ACHN (cell line): Measurements from ENCODE around the gene KRTAP5-10.
"Not testable (repeated sequence)": the region's sequence is repeated elsewhere in the genome, so short reads cannot be mapped to it uniquely, and the experiment has no call there.

Source experiments
- DNase-seq: peaks from one replicate; pipeline ENCODE4 v3.0.0-alpha.2; 2015
- in situ Hi-C: cut with HindIII; loops from 2 replicates; pipeline ENCODE4 v1.10.0; 2017; ENCODE audit warnings: low sequenced_read_pairs, low pct_ligation_motif_present, low pct_unique_long_range_greater_than_20kb

Gene KRTAP5-10, protein sequence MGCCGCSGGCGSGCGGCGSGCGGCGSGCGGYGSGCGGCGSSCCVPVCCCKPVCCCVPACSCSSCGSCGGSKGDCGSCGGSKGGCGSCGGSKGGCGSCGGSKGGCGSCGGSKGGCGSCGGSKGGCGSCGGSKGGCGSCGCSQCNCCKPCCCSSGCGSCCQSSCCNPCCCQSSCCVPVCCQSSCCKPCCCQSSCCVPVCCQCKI

DNA sequence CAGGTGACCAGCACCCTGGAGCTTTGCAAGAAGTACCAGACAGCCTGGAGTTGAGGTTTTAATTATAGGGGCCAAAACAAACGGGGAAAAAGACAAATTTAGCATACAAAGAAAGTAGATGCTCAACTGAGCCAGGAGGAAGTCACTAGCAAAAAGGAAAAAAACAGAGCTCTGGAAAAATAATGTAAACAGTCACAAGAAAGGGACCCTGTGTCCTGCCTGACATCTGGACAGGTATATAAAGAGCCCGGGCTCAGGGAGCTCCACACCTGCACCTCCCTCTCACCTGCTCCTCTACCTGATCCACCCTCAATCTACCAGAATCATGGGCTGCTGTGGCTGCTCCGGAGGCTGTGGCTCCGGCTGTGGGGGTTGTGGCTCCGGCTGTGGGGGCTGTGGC is at the start of gene KRTAP5-10:
Gene KRTAP5-10 (plus strand): TSS at position 301 of the 400 bp plus-strand sequence. CDS start 25 bp downstream, at position 326.
- DNase-seq = no peak
- in situ Hi-C loops = no loop called here

DNA sequence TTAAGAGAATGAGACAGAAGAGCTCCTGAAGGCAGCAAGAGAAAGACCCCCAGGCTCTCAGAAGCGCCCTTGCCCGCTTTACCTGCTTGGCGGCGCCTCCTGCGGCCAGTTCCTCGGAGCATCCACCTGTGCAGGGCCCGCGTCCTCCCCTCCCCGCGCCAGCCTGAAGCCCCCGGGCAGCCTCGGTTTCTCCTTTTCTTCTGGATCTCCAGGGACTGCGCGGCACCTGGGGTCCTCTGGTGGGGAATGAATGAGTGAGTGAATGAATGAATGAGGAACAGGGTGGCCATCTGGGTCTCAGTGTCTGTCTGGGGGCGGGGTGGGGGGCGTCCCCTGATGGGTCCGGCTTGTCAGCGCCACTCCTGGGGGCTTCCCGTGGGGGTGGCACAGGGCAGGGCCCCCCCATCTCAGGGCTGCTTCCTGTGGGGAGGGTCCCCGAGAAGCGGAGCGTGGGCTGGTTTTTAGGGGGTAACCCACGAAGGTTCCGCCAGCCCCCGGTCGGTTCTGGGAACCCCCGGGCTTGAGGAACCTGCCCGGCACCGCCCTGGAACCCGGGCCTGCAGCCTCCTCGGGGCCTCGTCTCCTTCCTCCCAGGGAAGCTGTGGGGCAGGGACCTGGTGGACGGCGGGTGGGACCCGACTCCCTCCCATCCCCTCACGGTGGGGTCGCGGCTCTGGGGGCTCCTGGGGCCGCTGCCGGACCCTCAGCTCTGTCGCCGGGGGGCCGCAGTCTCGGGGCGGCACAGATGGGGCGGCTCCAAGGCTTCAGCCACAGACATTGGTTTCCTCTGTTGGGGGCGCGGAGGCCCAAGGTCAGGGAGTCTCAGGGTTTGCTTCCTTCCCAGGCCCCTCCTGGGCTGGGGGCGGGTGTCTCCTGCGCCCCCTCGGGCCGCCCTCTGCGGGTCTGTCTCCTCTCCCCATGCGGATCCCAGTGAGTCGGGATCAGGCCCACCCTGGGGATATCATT is 46.6 kb upstream of the KRTAP5-10 start:
- no peak for DNase-seq
- in situ Hi-C loops = no loop called here

DNA sequence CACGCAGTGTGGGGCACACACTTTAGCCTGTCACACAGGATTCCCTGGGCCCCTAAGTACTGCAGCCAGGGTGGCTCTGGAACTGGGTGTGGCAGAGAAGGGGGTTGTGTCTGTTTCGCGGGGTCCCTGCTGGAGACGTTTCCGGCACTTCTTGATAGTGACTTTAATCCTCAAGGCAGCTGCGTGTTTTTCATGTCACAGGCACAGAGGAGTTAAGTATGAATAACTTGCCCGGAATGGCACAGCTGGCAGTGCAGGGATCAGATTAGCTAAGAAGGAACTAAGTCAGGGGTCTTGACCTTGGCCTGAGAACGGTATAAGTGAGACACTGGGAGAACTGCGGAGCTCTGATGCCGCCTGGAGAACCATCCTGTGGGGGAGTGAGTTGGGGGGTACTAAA is 45.8 kb upstream of the KRTAP5-10 start:
- in situ Hi-C loops = no loop called here
- no peak for DNase-seq

DNA sequence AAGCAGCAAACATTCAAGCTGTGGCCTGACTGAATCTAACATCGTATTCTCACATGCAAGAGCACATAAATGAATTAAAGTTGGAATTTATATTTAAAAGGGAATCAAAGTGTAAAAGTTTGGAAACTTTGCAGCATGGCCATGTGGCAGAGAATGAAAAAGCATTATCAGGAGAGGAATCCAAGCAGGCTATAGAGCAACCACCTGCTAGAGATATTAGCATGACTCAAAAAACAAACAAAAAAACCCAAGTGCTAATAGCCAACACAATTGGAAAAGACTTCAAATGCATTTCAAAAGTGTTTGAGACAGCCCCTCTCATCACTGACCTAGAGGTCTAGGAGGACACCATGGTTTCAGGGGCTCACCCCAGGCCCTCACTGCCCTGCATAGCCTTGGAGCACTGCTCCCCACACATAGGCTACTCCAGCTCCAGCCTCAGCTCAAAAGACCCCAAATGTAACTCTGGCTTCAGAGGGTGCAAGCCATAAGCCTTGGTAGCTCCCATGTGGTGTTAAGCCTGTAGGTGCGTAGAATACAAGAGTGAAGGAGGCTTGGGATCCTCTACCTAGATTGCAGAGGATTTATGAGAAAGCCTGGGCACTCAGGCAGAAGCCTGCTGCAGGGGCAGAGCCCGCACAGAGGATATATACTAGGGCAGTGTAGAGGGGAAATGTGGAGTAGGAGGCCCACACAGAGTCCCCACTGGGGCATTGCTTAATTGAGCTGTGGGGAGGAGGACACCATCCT is 40.0 kb upstream of the KRTAP5-10 start:
- no peak for DNase-seq
- in situ Hi-C loops = no loop called here

DNA sequence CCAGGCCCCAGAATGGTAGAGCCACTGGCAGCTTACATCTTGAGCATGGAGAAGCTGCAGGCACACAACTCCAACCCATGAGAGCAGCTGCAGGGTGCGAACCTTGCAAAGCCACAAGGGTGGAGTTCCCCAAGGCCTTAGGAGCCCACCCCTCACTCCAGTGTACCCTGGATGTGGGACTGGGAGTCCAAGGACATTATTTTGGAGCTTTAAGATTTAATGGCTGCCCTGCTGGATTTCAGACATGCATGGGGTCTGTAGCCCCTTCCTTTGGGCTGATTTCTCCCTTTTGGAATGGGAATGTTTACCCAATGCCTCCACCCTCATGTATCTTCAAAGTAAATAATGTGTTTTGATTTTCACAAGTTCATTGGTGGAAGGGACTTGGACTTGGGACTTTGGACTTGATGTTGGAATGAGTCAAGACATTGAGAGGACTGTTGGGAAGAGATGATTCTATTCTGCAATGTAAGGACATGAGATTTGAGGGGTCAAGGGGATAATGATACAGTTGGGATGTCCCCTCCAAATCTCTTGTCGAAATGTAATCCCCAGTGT is 39.3 kb upstream of the KRTAP5-10 start:
- DNase-seq = no peak
- in situ Hi-C loops = no loop called here

DNA sequence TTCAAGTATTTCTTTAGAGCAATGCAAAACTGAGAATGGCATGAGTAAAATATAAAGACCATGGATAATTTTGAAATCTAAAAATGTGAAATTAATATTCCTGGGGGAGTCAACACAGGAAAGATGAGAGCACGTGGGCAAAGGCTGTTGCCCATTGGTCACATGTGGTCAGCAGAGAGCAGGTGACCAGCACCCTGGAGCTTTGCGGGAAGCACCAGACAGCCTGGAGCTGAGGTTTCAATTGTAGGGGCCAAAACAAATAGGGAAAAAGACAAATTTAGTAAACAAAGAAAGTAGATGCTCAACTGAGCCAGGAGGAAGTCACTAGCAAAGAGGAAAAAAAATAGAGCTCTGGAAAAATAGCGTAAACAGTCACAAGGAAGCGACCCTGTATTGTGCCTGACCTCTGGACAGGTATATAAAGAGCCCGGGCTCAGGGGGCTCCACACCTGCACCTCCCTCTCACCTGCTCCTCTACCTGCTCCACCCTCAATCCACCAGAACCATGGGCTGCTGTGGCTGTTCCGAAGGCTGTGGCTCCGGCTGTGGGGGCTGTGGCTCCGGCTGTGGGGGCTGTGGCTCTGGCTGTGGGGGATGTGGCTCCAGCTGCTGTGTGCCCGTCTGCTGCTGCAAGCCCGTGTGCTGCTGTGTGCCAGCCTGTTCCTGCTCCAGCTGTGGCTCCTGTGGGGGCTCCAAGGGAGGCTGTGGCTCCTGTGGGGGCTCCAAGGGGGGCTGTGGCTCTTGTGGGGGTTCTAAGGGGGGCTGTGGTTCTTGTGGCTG is 38.4 kb upstream of the KRTAP5-10 start, which contains the start of gene KRTAP5-7:
Gene KRTAP5-7 (plus strand): TSS at position 472 of the 780 bp plus-strand sequence. CDS start 34 bp downstream, at position 506.
- in situ Hi-C loops, DNase-seq: not testable (repeated sequence)

DNA sequence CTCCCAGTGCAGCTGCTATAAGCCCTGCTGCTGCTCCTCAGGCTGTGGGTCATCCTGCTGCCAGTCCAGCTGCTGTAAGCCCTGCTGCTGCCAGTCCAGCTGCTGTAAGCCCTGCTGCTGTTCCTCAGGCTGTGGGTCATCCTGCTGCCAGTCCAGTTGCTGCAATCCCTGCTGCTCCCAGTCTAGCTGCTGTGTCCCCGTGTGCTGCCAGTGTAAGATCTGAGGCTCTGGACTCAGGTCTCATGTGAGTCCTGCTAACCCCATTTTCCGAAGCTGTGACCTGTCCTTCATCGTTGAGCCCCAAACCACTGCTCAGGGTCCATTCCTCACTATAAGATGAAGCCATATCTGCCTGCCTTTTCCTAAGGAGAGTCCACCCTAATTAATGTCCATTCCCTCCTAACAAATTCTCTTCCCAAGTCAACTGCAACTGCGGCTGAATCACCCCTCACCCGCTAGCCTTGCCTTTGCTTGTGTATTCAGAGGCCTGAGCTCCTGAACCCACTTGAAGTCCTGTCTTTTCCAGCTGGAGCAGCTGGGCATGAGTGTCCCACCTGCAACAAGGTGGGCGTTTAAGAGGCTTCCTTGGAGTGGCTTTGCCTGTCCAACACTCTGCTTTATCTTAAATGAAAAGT is 37.7 kb upstream of the KRTAP5-10 start:
- in situ Hi-C loops = no loop called here
- no peak for DNase-seq

DNA sequence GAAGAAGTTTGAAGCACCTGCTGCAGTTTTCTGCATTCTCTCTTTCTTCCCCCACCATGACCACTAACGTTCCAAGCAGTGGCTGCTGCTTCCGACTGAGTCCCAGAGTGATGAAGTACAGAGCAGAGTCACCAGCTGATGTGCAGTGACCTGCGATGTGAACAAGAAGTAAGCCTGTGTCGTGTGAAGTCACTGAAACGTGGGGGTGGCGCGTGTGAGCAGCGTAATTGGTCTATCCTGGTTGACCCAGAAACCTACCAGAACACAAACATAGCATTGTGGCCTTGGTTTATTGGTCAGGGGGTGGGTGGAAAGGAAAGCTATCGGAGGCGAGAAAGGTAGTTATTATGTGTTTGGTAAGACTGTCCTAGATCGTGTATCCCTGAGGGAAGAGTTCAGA is 34.8 kb upstream of the KRTAP5-10 start:
- DNase-seq = no peak
- in situ Hi-C loops = no loop called here

DNA sequence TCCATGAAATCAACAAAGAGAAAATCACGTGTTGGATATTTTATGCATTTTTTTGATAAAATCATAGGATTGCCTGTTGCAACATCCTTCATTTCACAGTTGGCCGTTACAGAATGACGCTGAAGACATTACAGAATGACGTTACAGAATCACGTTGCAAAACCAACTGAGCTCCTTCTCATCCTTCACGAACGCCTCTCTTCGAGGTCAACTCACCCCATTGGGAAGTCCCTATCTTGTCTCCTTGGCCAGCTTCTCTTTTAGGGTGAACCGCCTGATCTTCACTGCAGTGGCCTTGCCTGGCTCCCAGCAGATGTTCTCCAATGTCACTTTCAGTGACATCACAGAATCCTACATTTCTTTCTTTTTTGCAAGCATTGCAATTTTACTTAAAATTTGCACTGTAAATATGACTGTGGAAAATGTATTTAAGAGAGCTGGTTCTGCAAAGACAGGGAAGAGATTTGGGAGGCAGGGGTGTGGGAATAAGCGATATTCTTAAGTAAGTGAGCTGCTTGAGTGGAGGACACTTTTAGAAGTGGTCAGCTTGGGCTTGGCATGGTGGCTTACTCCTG is 33.2 kb upstream of the KRTAP5-10 start:
- no peak for DNase-seq
- in situ Hi-C loops = no loop called here

DNA sequence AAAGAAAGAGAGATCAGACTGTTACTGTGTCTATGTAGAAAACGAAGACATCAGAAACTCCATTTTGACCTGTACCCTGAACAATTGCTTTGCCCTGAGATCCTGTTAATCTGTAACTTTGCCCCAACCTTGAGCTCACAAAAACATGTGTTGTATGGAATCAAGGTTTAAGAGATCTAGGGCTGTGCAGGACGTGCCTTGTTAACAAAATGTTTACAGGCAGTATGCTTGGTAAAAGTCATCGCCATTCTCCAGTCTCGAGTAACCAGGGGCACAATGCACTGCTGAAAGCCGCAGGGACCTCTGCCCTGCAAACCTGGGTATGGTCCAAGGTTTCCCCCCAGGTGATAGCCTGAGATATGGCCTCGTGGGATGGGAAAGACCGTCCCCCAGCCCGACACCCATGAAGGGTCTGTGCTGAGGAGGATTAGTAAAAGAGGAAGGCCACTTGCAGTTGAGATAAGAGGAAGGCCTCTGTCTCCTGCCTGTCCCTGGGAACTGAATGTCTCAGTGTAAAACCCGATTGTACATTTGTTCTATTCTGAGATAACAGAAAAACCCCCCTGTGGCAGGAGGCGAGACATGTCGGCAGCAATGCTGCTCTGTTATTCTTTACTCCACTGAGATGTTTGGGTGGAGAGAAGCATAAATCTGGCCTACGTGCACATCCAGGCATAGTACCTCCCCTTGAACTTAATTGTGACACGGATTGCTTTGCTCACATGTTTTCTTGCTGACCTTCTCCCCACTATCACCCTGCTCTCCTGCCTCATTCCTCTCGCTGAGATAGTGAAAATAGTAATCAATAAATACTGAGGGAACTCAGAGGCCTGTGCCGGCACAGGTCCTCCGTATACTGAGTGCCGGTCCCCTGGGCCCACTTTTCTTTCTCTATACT is 30.4 kb upstream of the KRTAP5-10 start:
- in situ Hi-C loops, DNase-seq: not testable (repeated sequence)

DNA sequence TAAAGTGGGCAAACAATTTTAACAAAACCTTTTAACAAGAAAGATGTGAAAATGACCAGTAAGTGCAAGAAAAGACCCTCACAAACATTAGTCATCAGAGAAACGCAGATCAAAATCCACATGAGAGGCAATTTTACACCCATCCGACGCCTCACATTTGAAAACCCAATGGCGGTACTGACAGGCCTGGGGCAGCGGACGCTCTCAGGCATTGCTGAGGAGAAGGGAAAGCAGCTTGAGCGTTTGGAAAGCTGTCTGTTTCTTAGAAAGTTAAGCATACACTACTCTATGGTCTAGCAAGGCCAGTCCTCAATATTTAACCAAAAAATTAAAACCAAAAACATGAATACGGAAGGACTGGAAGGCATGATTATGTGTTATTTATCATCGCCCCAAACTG is 29.5 kb upstream of the KRTAP5-10 start:
- DNase-seq = no peak
- in situ Hi-C loops = no loop called here

DNA sequence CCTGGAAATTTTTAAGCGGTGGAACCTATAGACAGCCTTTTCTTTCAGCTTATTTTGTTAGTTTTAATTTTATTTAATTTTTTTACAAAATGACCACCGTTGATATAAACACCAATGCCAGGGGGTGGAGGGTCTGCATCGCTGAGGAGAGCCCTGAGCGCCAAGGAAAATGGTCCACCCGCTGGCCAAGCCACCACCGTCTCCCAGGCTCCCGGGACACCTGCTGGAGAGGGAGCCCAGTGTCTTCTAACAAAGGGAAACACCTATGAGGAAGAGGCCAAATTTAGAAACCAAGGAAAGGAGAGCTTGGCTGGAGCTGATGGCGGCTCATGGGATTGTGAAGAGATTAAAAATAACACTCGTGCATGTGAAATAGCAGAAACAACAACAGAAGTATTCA is 27.8 kb upstream of the KRTAP5-10 start:
- in situ Hi-C loops = no loop called here
- DNase-seq = no peak

DNA sequence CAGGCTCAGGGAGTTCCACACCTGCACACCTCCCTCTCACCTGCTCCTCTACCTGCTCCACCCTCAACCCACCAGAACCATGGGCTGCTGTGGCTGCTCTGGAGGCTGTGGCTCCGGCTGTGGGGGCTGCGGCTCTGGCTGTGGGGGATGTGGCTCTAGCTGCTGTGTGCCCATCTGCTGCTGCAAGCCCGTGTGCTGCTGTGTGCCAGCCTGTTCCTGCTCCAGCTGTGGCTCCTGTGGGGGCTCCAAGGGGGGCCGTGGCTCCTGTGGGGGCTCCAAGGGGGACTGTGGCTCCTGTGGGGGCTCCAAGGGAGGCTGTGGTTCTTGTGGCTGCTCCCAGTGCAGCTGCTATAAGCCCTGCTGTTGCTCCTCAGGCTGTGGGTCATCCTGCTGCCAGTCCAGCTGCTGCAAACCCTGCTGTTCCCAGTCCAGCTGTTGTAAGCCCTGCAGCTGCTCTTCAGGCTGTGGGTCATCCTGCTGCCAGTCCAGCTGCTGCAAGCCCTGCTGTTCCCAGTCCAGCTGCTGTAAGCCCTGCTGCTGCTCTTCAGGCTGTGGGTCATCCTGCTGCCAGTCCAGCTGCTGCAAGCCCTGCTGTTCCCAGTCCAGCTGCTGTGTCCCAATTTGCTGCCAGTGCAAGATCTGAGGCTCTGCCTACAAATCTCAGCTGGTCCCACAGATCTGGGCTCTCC is 27.2 kb upstream of the KRTAP5-10 start, which contains the start of gene KRTAP5-8:
Gene KRTAP5-8 (plus strand): TSS at position 49 of the 689 bp plus-strand sequence. CDS start 31 bp downstream, at position 80.
- in situ Hi-C loops = not testable (repeated sequence)

DNA sequence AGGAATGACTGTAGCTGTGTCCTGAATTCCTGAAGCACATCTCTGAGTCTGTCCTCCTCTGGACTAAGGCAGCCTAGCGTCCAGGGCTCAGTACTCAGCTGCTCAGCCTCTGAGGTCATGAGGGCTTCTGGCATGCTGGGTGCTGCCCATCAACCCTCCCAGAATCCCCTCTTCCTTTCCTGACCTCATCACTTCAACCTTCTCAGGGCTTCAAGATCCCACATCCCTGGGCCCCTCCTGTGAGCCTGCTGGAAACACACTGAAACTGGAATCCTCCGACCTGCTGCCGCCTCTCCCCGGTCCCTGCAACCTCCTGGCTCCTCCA is 26.7 kb upstream of the KRTAP5-10 start:
- DNase-seq = no peak
- in situ Hi-C loops = no loop called here

More for the DNA sequence above, 27.2 kb upstream of the KRTAP5-10 start, which contains the start of gene KRTAP5-8:
- not testable (repeated sequence) for DNase-seq

DNA sequence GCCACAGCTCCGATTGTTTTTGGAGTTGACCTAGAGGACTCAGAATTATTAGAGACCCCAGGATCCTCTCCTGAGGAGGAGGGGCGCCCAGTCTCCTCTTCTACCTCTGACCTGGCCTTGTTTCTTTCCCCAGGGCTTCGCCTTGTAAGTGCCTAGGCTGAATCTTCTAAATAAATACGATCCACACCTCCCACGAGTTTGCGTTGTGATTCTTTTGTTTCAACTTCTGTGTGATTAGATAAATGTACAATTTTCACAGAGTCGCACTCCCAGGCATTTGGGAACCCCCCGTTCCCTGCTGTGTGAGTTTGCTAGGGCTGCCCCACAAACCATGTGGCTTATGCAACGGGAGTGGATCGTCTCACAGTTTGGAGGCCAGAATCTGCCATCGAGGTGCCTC is 26.3 kb upstream of the KRTAP5-10 start:
- in situ Hi-C loops = no loop called here
- DNase-seq = no peak

DNA sequence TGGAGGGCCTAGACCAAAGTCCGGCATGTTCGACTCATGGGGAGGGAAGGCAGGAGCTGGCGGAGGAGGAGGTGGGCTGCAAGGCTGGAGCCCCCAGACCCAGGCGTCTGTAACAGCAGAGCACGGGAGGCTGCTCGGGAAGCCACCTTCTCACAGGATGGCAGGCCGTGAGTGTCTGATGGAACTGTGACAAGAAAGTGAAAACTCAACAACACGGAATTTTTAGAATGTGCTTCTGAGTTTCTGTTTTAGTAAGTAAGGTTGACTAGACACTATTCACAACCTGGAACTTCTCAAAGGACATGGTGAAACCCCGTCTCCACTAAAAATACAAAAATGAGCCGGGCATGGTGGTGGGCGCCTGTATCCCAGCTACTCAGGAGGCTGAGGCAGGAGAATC is 25.4 kb upstream of the KRTAP5-10 start:
- in situ Hi-C loops = not testable (repeated sequence)

More for the DNA sequence above, 25.4 kb upstream of the KRTAP5-10 start:
- not testable (repeated sequence) for DNase-seq
